Left renal pelvis (tissue), 4 donors: Measurements from ENCODE around the gene KLHL30. TPM values are rescaled to one million over a fixed set of nuclear protein-coding genes. Genes with fewer than 3 reads are reported as not detected.

Source experiments
- DNase-seq, 4 donors: peaks; one replicate each; pipeline ENCODE4 v3.0.0-alpha.2; 2013; ENCODE audit warnings: low read depth in 4 of 4, low spot score in 3 of 4
- polyA plus RNA-seq, 4 donors: library from polyadenylated mRNA; unstranded; fragments of 120-200 nt; gene quantifications; one replicate each; pipeline ENCODE4 v1.2.1, GENCODE V29; 2013; ENCODE audit not compliant: insufficient read length in 4 of 4

The KLHL30 gene
- under 1 TPM; 0.10 to 0.50 (median 0.31) TPM for polyA plus RNA-seq

GRCh38 chr2:238138331-238139195, at the start of gene KLHL30:
Gene KLHL30, plus strand, starts transcription at chr2:238138668. Its CDS starts 2,087 bp downstream, at chr2:238140755.
- no peak for DNase-seq

- no peak for DNase-seq
These were observed 47.6 kb upstream of the KLHL30 start for GRCh38 chr2:238090887-238091286.

- no peak for DNase-seq
These were observed 46.9 kb upstream of the KLHL30 start for GRCh38 chr2:238091436-238092060.

GRCh38 chr2:238092486-238093035, 45.9 kb upstream of the KLHL30 start:
- DNase-seq, result no peak

GRCh38 chr2:238093181-238094140, 45.0 kb upstream of the KLHL30 start:
- DNase-seq, result no peak

- no peak for DNase-seq
These were observed 43.9 kb upstream of the KLHL30 start for GRCh38 chr2:238094438-238095022.

GRCh38 chr2:238095143-238095542, 43.3 kb upstream of the KLHL30 start:
- no peak for DNase-seq

- DNase-seq, result no peak
These were observed 42.0 kb upstream of the KLHL30 start for GRCh38 chr2:238096311-238097011.

- no peak for DNase-seq
These were observed 41.1 kb upstream of the KLHL30 start for GRCh38 chr2:238097201-238097987.

GRCh38 chr2:238097988-238098871, 40.2 kb upstream of the KLHL30 start:
- no peak for DNase-seq

- DNase-seq, result no peak
These were observed 39.4 kb upstream of the KLHL30 start for GRCh38 chr2:238098901-238099713.

- DNase-seq, result no peak
These were observed 38.8 kb upstream of the KLHL30 start for GRCh38 chr2:238099714-238100048.

GRCh38 chr2:238100049-238100820, 38.2 kb upstream of the KLHL30 start, which contains the start of gene ESPNL:
Gene ESPNL, plus strand, starts transcription at chr2:238100340. Its CDS starts 80 bp downstream, at chr2:238100420.
- DNase-seq, result no peak

- no peak for DNase-seq
These were observed 37.4 kb upstream of the KLHL30 start for GRCh38 chr2:238100821-238101771.
